HepG2 (cell line): ENCODE data around the gene ZNF385B.

ENCODE experiments used
- FOXM1 ChIP-seq: sonication (generic); formaldehyde crosslinking; IDR thresholded peaks from 2 replicates; pipeline ENCODE4 v1.5.0; 2020; ENCODE audit warnings: missing genetic modification reagents
- POLR2A ChIP-seq, 2 experiments: IDR thresholded peaks; 2 replicates each; pipeline ENCODE4 v1.6.1; 2011; ENCODE audit warnings: low read depth in 2 of 2, low read length in 2 of 2, mild to moderate bottlenecking in 1 of 2, moderate library complexity in 1 of 2; ENCODE audit not compliant: insufficient read depth in 1 of 2
- RELA ChIP-seq: sonication (generic); formaldehyde crosslinking; IDR thresholded peaks from 2 replicates; pipeline ENCODE4 v1.4.0; 2020; ENCODE audit warnings: missing genetic modification reagents
- SMAD1 ChIP-seq: sonication (generic); formaldehyde crosslinking; IDR thresholded peaks from 2 replicates; pipeline ENCODE4 v1.4.0; 2020; ENCODE audit warnings: missing genetic modification reagents, low read depth, mild to moderate bottlenecking, borderline replicate concordance
- STAT6 ChIP-seq: sonication (generic); formaldehyde crosslinking; IDR thresholded peaks from 2 replicates; pipeline ENCODE4 v1.4.0; 2020; ENCODE audit warnings: missing genetic modification reagents, mild to moderate bottlenecking, borderline replicate concordance
- ZNF333 ChIP-seq: sonication (generic); formaldehyde crosslinking; IDR thresholded peaks from 2 replicates; pipeline ENCODE4 v1.4.0; 2020; ENCODE audit warnings: mild to moderate bottlenecking, missing genetic modification reagents, borderline replicate concordance
- ZNF747 ChIP-seq: sonication (generic); formaldehyde crosslinking; IDR thresholded peaks from 2 replicates; pipeline ENCODE4 v1.8.1; 2023; ENCODE audit warnings: missing genetic modification reagents, mild to moderate bottlenecking, borderline replicate concordance
- TF ChIP-seq, protein P1 (sequence below): sonication (generic); formaldehyde crosslinking; IDR thresholded peaks from 2 replicates; pipeline ENCODE4 v1.9.0; 2021; ENCODE audit warnings: missing genetic modification reagents, mild to moderate bottlenecking, borderline replicate concordance
- TF ChIP-seq, protein P2 (sequence below): sonication (generic); formaldehyde crosslinking; conservative IDR thresholded peaks from 2 replicates; pipeline ENCODE4 v1.4.0; 2020; ENCODE audit warnings: missing genetic modification reagents
- TF ChIP-seq, protein P3 (sequence below): sonication (generic); formaldehyde crosslinking; conservative IDR thresholded peaks from 2 replicates; pipeline ENCODE4 v1.4.0; 2020; ENCODE audit warnings: missing genetic modification reagents

- TF ChIP-seq RELA (CRISPR knock-in tag) (no peak), ZNF333 (CRISPR knock-in tag) (no peak), POLR2A (IDR thresholded peaks at IDR 0.05; ENCODE audit: insufficient read depth in 1 of 2, low read depth in 2 of 2, low read length in 2 of 2) (no peak), STAT6 (no peak), FOXM1 (no peak), SMAD1 (CRISPR knock-in tag) (no peak), ZNF747 (no peak)
- TF ChIP-seq, protein P1, sequence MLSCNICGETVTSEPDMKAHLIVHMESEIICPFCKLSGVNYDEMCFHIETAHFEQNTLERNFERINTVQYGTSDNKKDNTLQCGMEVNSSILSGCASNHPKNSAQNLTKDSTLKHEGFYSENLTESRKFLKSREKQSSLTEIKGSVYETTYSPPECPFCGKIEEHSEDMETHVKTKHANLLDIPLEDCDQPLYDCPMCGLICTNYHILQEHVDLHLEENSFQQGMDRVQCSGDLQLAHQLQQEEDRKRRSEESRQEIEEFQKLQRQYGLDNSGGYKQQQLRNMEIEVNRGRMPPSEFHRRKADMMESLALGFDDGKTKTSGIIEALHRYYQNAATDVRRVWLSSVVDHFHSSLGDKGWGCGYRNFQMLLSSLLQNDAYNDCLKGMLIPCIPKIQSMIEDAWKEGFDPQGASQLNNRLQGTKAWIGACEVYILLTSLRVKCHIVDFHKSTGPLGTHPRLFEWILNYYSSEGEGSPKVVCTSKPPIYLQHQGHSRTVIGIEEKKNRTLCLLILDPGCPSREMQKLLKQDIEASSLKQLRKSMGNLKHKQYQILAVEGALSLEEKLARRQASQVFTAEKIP (CRISPR knock-in tag), result no peak
- TF ChIP-seq, protein P2, sequence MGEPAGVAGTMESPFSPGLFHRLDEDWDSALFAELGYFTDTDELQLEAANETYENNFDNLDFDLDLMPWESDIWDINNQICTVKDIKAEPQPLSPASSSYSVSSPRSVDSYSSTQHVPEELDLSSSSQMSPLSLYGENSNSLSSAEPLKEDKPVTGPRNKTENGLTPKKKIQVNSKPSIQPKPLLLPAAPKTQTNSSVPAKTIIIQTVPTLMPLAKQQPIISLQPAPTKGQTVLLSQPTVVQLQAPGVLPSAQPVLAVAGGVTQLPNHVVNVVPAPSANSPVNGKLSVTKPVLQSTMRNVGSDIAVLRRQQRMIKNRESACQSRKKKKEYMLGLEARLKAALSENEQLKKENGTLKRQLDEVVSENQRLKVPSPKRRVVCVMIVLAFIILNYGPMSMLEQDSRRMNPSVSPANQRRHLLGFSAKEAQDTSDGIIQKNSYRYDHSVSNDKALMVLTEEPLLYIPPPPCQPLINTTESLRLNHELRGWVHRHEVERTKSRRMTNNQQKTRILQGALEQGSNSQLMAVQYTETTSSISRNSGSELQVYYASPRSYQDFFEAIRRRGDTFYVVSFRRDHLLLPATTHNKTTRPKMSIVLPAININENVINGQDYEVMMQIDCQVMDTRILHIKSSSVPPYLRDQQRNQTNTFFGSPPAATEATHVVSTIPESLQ (CRISPR knock-in tag), result no peak
- TF ChIP-seq, protein P3, sequence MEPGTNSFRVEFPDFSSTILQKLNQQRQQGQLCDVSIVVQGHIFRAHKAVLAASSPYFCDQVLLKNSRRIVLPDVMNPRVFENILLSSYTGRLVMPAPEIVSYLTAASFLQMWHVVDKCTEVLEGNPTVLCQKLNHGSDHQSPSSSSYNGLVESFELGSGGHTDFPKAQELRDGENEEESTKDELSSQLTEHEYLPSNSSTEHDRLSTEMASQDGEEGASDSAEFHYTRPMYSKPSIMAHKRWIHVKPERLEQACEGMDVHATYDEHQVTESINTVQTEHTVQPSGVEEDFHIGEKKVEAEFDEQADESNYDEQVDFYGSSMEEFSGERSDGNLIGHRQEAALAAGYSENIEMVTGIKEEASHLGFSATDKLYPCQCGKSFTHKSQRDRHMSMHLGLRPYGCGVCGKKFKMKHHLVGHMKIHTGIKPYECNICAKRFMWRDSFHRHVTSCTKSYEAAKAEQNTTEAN (CRISPR knock-in tag), result no peak
Measured at GRCh38 chr2:179434357-179434756, 427.1 kb downstream of the ZNF385B start.
